ENCODE data around the gene TEKTIP1. TPM values are rescaled to one million over a fixed set of nuclear protein-coding genes. Genes with fewer than 3 reads are reported as not detected.
A peak's percentile ranks its signal among the peaks of the same experiment; 100 is the strongest.

Gene TEKTIP1
- total and polyA plus RNA-seq, 7 donors, result 1.4 to 1.5 TPM; not detected in 5

- Histone ChIP-seq H3K27me3 (no peaks in the 10 kb centered on the region), H3K27ac (peak overlapping the region in 1 of 4 donors; percentile 17), H3K4me3 (no peak overlapping the region), H3K9me3 (no peaks in the 10 kb centered on the region), H3K36me3 (peaks cover 0 to 16% (median 0%) of the 10 kb centered on the region in 4 donors), H3K4me1 (no peaks in the 10 kb centered on the region)
- TF ChIP-seq EP300 (IDR thresholded peaks at IDR 0.05) (no peak), POLR2AphosphoS5 (IDR thresholded peaks at IDR 0.05) (no peak), CTCF (IDR thresholded peaks at IDR 0.05) (peak; percentile 91 to 96 (median 92)), POLR2A (IDR thresholded peaks at IDR 0.05) (no peak)
- DNase-seq, result peak; percentile 82
- WGBS, 2 donors, result 47 to 67% methylated on average over 30 of the region's 30 CpGs
- intact Hi-C loops (cut with DNase I), result loop anchor here (1.0 kb wide), 1 partner anchor 73 kb away; no protein-coding TSS in a partner anchor
Observed at GRCh38 chr19:3544742-3545668, 6.0 kb downstream of the TEKTIP1 start.

GRCh38 chr19:3545669-3546034, 6.7 kb downstream of the TEKTIP1 start:
- no peaks in the 10 kb centered on the region for H3K4me1 ChIP-seq
- no peak overlapping the region for H3K4me3 ChIP-seq
- H3K36me3 ChIP-seq, result peaks cover 0 to 16% (median under 1%) of the 10 kb centered on the region in 4 donors
- intact Hi-C loops (cut with DNase I), result loop anchor here (1.0 kb wide), 1 partner anchor 73 kb away; no protein-coding TSS in a partner anchor
- H3K27me3 ChIP-seq, result no peaks in the 10 kb centered on the region
- no peaks in the 10 kb centered on the region for H3K9me3 ChIP-seq
- DNase-seq, result no peak
- H3K27ac ChIP-seq, result no peak overlapping the region
- TF ChIP-seq POLR2AphosphoS5 (IDR thresholded peaks at IDR 0.05) (no peak), CTCF (IDR thresholded peaks at IDR 0.05) (no peak), POLR2A (IDR thresholded peaks at IDR 0.05) (no peak), EP300 (IDR thresholded peaks at IDR 0.05) (no peak)
- 77 to 78% methylated on average over 10 of the region's 10 CpGs for WGBS, 2 donors

- intact Hi-C loops (cut with DNase I), result no loop called here
- peaks cover 0 to 16% (median 3%) of the 10 kb centered on the region in 4 donors for H3K36me3 ChIP-seq
- 82 to 88% methylated on average over 23 of the region's 23 CpGs for WGBS, 2 donors
- H3K4me1 ChIP-seq, result no peaks in the 10 kb centered on the region
- H3K27me3 ChIP-seq, result no peaks in the 10 kb centered on the region
- no peaks in the 10 kb centered on the region for H3K9me3 ChIP-seq
- no peak overlapping the region for H3K27ac ChIP-seq
- no peak overlapping the region for H3K4me3 ChIP-seq
- DNase-seq, result no peak
- TF ChIP-seq EP300 (IDR thresholded peaks at IDR 0.05) (no peak), CTCF (IDR thresholded peaks at IDR 0.05) (no peak), POLR2A (IDR thresholded peaks at IDR 0.05) (no peak), POLR2AphosphoS5 (IDR thresholded peaks at IDR 0.05) (no peak)
Observed at GRCh38 chr19:3546119-3546518, 7.1 kb downstream of the TEKTIP1 start.

GRCh38 chr19:3547301-3547731, 8.3 kb downstream of the TEKTIP1 start:
- intact Hi-C loops (cut with DNase I), result no loop called here
- H3K4me3 ChIP-seq, result no peak overlapping the region
- 87 to 93% methylated on average over 15 of the region's 15 CpGs for WGBS, 2 donors
- no peaks in the 10 kb centered on the region for H3K4me1 ChIP-seq
- TF ChIP-seq CTCF (IDR thresholded peaks at IDR 0.05), result peak in 2 of 4 experiments; percentile 11 to 37
- no peak for TF ChIP-seq POLR2A (IDR thresholded peaks at IDR 0.05)
- no peaks in the 10 kb centered on the region for H3K9me3 ChIP-seq
- no peak overlapping the region for H3K27ac ChIP-seq
- no peaks in the 10 kb centered on the region for H3K27me3 ChIP-seq
- peaks cover 0 to 16% (median 3%) of the 10 kb centered on the region in 4 donors for H3K36me3 ChIP-seq
- no peak for DNase-seq
